Activated naive CD4-positive, alpha-beta T cell treated with anti-CD3 and anti-CD28 coated beads, Interleukin-2, amount 50 U/mL, for 72 hours (primary cell): Measurements from ENCODE around the gene CLPX. TPM values are rescaled to one million over a fixed set of nuclear protein-coding genes. Genes with fewer than 3 reads are reported as not detected.
"Not testable (repeated sequence)": the region's sequence is repeated elsewhere in the genome, so short reads cannot be mapped to it uniquely, and the experiment has no call there.

ENCODE experiments used
- ATAC-seq, 2 donors: fragments of 150-1000 bp; cut with Tn5 transposase; 2 replicates each; pipeline ENCODE4 v1.10.0; 2021; ENCODE audit warnings: mild to moderate bottlenecking in 2 of 2, moderate library complexity in 2 of 2
- DNase-seq, 2 donors: peaks; one replicate each; pipeline ENCODE4 v3.0.0; 2021 to 2022; ENCODE audit warnings: low spot score in 2 of 2
- H3K27ac Mint-ChIP-seq, 2 donors: one replicate each; pipeline ENCODE4 v1.8.0; 2022; ENCODE audit warnings: mild to moderate bottlenecking in 2 of 2, mixed read lengths in 2 of 2
- H3K36me3 Mint-ChIP-seq, 2 donors: one replicate each; pipeline ENCODE4 v1.8.0; 2022; ENCODE audit warnings: mixed read lengths in 2 of 2
- H3K9me3 Mint-ChIP-seq, 2 donors: one replicate each; pipeline ENCODE4 v1.8.0; 2022; ENCODE audit warnings: mixed read lengths in 2 of 2
- total RNA-seq, 2 donors: library from RNA; stranded (reverse); gene quantifications; one replicate each; pipeline ENCODE4 v1.2.3, GENCODE V29; 2022

CLPX gene
- total RNA-seq, 2 donors from 2014 or later, result 66.6 to 84.1 TPM

DNA sequence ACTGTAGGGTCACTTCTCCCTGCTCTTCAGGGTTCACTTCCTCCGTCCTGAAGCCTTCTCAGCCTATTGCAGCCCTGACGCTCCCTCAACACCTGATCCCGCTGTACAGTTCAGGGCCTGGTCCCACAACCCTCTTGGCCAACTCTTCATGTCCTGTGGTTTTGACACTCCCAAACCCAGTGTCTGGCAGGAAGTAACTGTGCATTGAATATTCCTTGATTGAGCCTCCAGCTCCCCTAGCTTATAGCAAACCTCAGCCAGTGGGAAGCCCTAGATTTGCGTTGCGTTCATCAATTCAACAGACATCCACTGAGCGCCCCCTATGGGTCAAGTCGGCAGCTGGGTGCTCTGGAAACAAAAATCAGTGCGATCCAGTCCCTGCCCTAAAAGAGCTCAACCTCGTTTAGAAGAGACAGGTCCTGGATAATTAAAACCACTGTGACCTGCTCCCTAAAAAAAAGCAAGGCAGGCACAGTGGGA, 83.7 kb downstream of the CLPX start:
- Mint-ChIP-seq H3K27ac (peak overlapping the region in 1 of 2 donors; percentile 6), H3K9me3 (no peaks in the 10 kb centered on the region), H3K36me3 (peaks cover 0 to 7% of the 10 kb centered on the region in 2 donors)
- DNase-seq (peak; percentile 40 to 75), ATAC-seq (peak in 1 of 2 donors; percentile 38)

DNA sequence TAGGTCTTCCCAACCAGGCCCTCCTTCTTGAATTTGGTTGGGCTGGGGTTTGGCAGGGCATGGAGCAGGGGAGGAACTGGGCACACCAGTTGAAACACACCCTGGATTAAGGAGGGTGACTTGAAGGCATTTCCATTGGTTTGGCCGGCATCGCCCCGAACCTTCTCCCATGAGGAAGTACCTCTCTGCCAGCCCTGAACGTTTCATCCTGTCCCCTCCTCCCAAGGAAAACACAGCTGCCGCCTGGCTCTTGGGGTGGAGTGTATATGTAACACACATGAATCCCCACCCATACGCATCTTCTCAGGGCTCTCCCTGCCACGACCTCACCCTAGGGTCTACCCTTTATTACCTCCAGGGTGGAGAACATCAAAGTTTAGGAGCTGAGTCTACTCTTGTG, 84.7 kb downstream of the CLPX start:
- H3K27ac Mint-ChIP-seq, result peak overlapping the region in 1 of 2 donors; percentile 82
- peak in 1 of 2 donors; percentile 28 for DNase-seq
- no peak for ATAC-seq
- no peaks in the 10 kb centered on the region for H3K9me3 Mint-ChIP-seq
- peaks cover 0 to 7% of the 10 kb centered on the region in 2 donors for H3K36me3 Mint-ChIP-seq

DNA sequence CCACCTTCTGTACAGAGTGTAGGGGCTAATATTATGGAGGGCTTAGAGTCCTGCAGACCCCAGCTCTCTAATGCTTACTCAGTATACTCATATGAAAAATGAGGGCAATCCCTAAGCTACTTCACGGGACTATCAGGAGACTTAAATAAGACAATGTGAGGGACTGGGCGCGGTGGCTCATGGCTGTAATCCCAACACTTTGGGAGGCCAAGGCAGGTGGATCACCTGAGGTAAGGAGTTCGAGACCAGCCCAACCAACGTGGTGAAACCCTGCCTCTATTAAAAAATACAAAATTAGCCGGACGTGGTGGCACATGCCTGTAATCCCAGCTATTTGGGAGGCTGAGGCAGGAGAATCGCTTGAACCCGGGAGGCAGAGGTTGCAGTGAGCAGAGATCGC, 85.3 kb downstream of the CLPX start:
- not testable (repeated sequence) for ATAC-seq, H3K27ac Mint-ChIP-seq, H3K9me3 Mint-ChIP-seq, H3K36me3 Mint-ChIP-seq, DNase-seq

DNA sequence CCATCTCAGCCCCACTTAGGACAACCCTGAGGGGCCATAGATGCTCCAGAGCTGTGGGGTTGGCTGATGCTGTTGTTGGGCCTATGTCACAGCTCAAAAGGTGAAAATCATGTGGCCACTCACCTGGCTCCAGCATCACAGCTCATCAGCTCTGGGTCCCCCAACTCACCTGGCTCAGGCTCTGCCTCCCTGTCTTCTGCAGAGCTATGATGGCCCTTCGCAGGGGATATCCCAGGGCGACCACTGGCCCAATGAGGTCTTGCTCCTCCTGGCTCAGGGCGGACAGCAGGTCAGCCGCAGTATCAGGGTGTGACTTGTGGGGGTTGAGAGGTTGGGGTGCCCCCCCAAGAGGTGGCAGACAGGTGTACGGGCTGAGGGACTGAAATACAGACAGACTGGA, 85.8 kb downstream of the CLPX start:
- peak in 1 of 2 donors; percentile 13 for DNase-seq
- ATAC-seq, result no peak
- Mint-ChIP-seq H3K36me3 (peaks cover 0 to 7% of the 10 kb centered on the region in 2 donors), H3K27ac (no peak overlapping the region), H3K9me3 (no peaks in the 10 kb centered on the region)

Other genes with a start within 250 kb of the CLPX start
- 10 to 100 TPM; 67.1 to 90.4 TPM for gene SPG21, start 195.4 kb downstream of the CLPX start, total RNA-seq
- gene MTFMT, start 155.7 kb downstream of the CLPX start, total RNA-seq, result 10 to 100 TPM; 15.7 to 17.3 TPM
- not detected for gene SLC51B, start 140.0 kb downstream of the CLPX start, total RNA-seq
- gene RASL12, start 117.4 kb downstream of the CLPX start, total RNA-seq, result not detected
- not detected for gene KBTBD13, start 108.6 kb downstream of the CLPX start, total RNA-seq
- gene UBAP1L, start 70.1 kb downstream of the CLPX start, total RNA-seq, result 1 to 10 TPM; 2.2 to 4.8 TPM
- 10 to 100 TPM; 34.2 to 36.6 TPM for gene PDCD7, start 51.5 kb downstream of the CLPX start, total RNA-seq
- gene CILP, start 26.1 kb upstream of the CLPX start, total RNA-seq, result under 1 TPM in 1 of 2 donors, not detected in 1; 0.04 TPM
- 10 to 100 TPM; 12.1 to 24.7 TPM for gene PARP16, start 101.5 kb upstream of the CLPX start, total RNA-seq
- not detected for gene RNU5A-1, start 110.7 kb upstream of the CLPX start, total RNA-seq
- not detected for gene RNU5B-1, start 119.3 kb upstream of the CLPX start, total RNA-seq
- not detected for gene IGDCC3, start 192.7 kb upstream of the CLPX start, total RNA-seq
- gene IGDCC4, start 237.6 kb upstream of the CLPX start, total RNA-seq, result under 1 TPM; 0.10 to 0.39 TPM